ENCODE measurements around the gene HUS1. TPM values are rescaled to one million over a fixed set of nuclear protein-coding genes. Genes with fewer than 3 reads are reported as not detected.

The HUS1 gene
- total and polyA plus RNA-seq, 8 donors = 22.8 to 38.7 (median 29.1) TPM

GRCh38 chr7:47967123-47967522, 12.3 kb downstream of the HUS1 start:
- no peak overlapping the region for H3K27ac ChIP-seq
- H3K36me3 ChIP-seq = peaks cover 3 to 72% of the 10 kb centered on the region in 2 donors
- no peaks in the 10 kb centered on the region for H3K9me3 ChIP-seq
- DNase-seq = no peak
- no peak for TF ChIP-seq CTCF (IDR thresholded peaks at IDR 0.05)
- intact Hi-C loops (cut with DNase I) = no loop called here
- H3K4me3 ChIP-seq = no peak overlapping the region
- H3K4me1 ChIP-seq = peaks cover 0 to 26% of the 10 kb centered on the region in 2 donors
- H3K27me3 ChIP-seq = no peaks in the 10 kb centered on the region
- no peak for ATAC-seq

GRCh38 chr7:47965456-47965855, 14.0 kb downstream of the HUS1 start:
- DNase-seq = no peak
- intact Hi-C loops (cut with DNase I) = no loop called here
- no peak for ATAC-seq

GRCh38 chr7:47962262-47962661, 17.2 kb downstream of the HUS1 start:
- Histone ChIP-seq H3K4me1 (no peaks in the 10 kb centered on the region), H3K27me3 (no peaks in the 10 kb centered on the region), H3K27ac (no peak overlapping the region), H3K36me3 (peaks cover 3 to 67% of the 10 kb centered on the region in 2 donors), H3K9me3 (no peaks in the 10 kb centered on the region), H3K4me3 (no peak overlapping the region)
- no peak for TF ChIP-seq CTCF (IDR thresholded peaks at IDR 0.05)
- ATAC-seq (peak; percentile 32), DNase-seq (no peak)
- intact Hi-C loops (cut with DNase I) = no loop called here

More at GRCh38 chr7:47965456-47965855, 14.0 kb downstream of the HUS1 start:
- H3K36me3 ChIP-seq = peaks cover 3 to 84% of the 10 kb centered on the region in 2 donors
- no peaks in the 10 kb centered on the region for H3K9me3 ChIP-seq
- H3K4me1 ChIP-seq = peaks cover 0 to 16% of the 10 kb centered on the region in 2 donors
- no peak overlapping the region for H3K27ac ChIP-seq
- no peaks in the 10 kb centered on the region for H3K27me3 ChIP-seq
- H3K4me3 ChIP-seq = no peak overlapping the region
- TF ChIP-seq CTCF (IDR thresholded peaks at IDR 0.05) = no peak

- ATAC-seq = no peak
- DNase-seq = no peak
- no peak for TF ChIP-seq CTCF (IDR thresholded peaks at IDR 0.05)
- Histone ChIP-seq H3K27ac (no peak overlapping the region), H3K27me3 (no peaks in the 10 kb centered on the region), H3K36me3 (peaks cover 0 to 41% of the 10 kb centered on the region in 2 donors), H3K4me1 (no peaks in the 10 kb centered on the region), H3K9me3 (no peaks in the 10 kb centered on the region), H3K4me3 (no peak overlapping the region)
- intact Hi-C loops (cut with DNase I) = no loop called here
Measured at GRCh38 chr7:47957156-47957555, 22.3 kb downstream of the HUS1 start.

GRCh38 chr7:47956220-47956619, 23.2 kb downstream of the HUS1 start:
- ATAC-seq = no peak
- no peaks in the 10 kb centered on the region for H3K9me3 ChIP-seq
- intact Hi-C loops (cut with DNase I) = no loop called here
- no peaks in the 10 kb centered on the region for H3K27me3 ChIP-seq
- no peak for TF ChIP-seq CTCF (IDR thresholded peaks at IDR 0.05)
- no peak for DNase-seq
- H3K4me1 ChIP-seq = peaks cover 0 to 5% of the 10 kb centered on the region in 2 donors
- H3K4me3 ChIP-seq = no peak overlapping the region
- no peak overlapping the region for H3K27ac ChIP-seq
- H3K36me3 ChIP-seq = peaks cover 0 to 31% of the 10 kb centered on the region in 2 donors
